ENCODE data around the gene TENM4. TPM values are rescaled to one million over a fixed set of nuclear protein-coding genes. Genes with fewer than 3 reads are reported as not detected.

TENM4 gene
- total RNA-seq, 1 experiment from 2014 or later, result 25.0 TPM

GRCh38 chr11:79237703-79238102 lies 203.1 kb downstream of the TENM4 start (continued):
- no peak for TF ChIP-seq MAX (CRISPR knock-in tag; IDR thresholded peaks at IDR 0.05)
- TF ChIP-seq ZNF263 (CRISPR knock-in tag; IDR thresholded peaks at IDR 0.05; ENCODE audit: low read depth), result no peak
- TF ChIP-seq IRF2 (CRISPR knock-in tag; IDR thresholded peaks at IDR 0.05; ENCODE audit: borderline replicate concordance, low read depth), result no peak
- no peak for TF ChIP-seq ZNF121 (CRISPR knock-in tag; IDR thresholded peaks at IDR 0.05)
- no peak for TF ChIP-seq FOXJ3 (CRISPR knock-in tag; IDR thresholded peaks at IDR 0.05; ENCODE audit: borderline replicate concordance)
- TF ChIP-seq TEAD4 (CRISPR knock-in tag; IDR thresholded peaks at IDR 0.05), result no peak
- no peak for TF ChIP-seq PRRX2 (CRISPR knock-in tag; IDR thresholded peaks at IDR 0.05)

GRCh38 chr11:79237091-79237490 lies 203.7 kb downstream of the TENM4 start:
- Mint-ChIP-seq H3K4me3 (no peak overlapping the region), H3K27ac (no peak overlapping the region), H3K36me3 (no peaks in the 10 kb centered on the region), H3K27me3 (ENCODE audit: low read depth) (no peaks in the 10 kb centered on the region), H3K4me1 (peaks cover 7% of the 10 kb centered on the region; the same call in 1 of the 2 replicates), H3K9me3 (no peaks in the 10 kb centered on the region)
- ATAC-seq (no peak), DNase-seq (ENCODE audit: low spot score) (no peak)
- POLR2A ChIA-PET, result no interaction called here
- CTCF ChIA-PET, result no interaction called here
- no peak for TF ChIP-seq FOXJ3 (CRISPR knock-in tag; IDR thresholded peaks at IDR 0.05; ENCODE audit: borderline replicate concordance)
- no peak for TF ChIP-seq USF2 (CRISPR knock-in tag; IDR thresholded peaks at IDR 0.05)
- TF ChIP-seq SP1 (CRISPR knock-in tag; conservative IDR thresholded peaks at IDR 0.05), result no peak
- TF ChIP-seq MXD4 (CRISPR knock-in tag; IDR thresholded peaks at IDR 0.05; ENCODE audit: borderline replicate concordance), result no peak
- no peak for TF ChIP-seq GRHL2 (CRISPR knock-in tag; IDR thresholded peaks at IDR 0.05; ENCODE audit: insufficient replicate concordance, severe bottlenecking)
- no peak for TF ChIP-seq ZNF423 (CRISPR knock-in tag; IDR thresholded peaks at IDR 0.05)
- no peak for TF ChIP-seq TEAD4 (CRISPR knock-in tag; IDR thresholded peaks at IDR 0.05)
- TF ChIP-seq ARID4B (CRISPR knock-in tag; IDR thresholded peaks at IDR 0.05; ENCODE audit: borderline replicate concordance), result no peak
- TF ChIP-seq ZNF232 (CRISPR knock-in tag; IDR thresholded peaks at IDR 0.05), result no peak
- TF ChIP-seq ZSCAN18 (CRISPR knock-in tag; IDR thresholded peaks at IDR 0.05), result no peak
- no peak for TF ChIP-seq USF1 (CRISPR knock-in tag; IDR thresholded peaks at IDR 0.05)
- TF ChIP-seq CREB1 (CRISPR knock-in tag; IDR thresholded peaks at IDR 0.05), result no peak
- TF ChIP-seq EMX1 (CRISPR knock-in tag; IDR thresholded peaks at IDR 0.05), result no peak

All from WTC11 (cell line).